Stimulated activated CD8-positive, alpha-beta memory T cell treated with anti-CD3 and anti-CD28 coated beads, Interleukin-12 subunit alpha, Interleukin-12 subunit beta, amount 100 ng/mL, for 4 hours (primary cell): ENCODE results near the gene OR5C1.
"Not testable (repeated sequence)": the region's sequence is repeated elsewhere in the genome, so short reads cannot be mapped to it uniquely, and the experiment has no call there.

ENCODE experiments used
- DNase-seq: peaks from one replicate; pipeline ENCODE4 v3.0.0-alpha.2; 2020; ENCODE audit warnings: low read depth

OR5C1 gene

DNA sequence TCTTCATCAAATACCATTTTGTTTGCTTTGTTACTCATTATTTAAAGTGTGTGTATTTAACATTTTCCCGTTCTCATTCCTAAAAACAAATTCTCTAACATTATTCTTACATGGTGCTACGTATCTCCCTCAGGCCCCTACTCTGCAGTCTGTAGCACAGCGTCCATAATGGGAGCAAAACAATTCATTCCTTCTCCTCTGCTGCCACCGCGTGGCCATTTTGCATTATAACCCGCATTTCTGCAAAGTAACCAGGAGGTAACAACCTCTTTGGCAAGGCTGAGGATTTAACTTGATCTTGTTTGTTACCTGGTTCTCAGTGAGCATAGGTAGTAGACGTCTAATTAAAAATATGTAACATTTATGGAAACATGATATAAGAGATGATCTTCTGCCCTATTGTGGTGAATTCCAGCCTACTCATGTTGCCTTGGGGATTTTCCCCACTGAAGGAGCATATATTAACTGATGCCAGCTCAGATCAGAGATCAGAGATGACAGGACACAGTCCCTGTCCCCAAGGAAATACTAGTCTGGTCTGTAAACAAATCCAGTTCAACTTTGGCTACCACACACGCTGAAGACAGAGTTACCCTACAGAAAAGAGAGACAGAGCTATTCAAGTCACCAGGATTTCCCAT is 21.7 kb downstream of the OR5C1 start:
- peak; percentile 42 for DNase-seq

DNA sequence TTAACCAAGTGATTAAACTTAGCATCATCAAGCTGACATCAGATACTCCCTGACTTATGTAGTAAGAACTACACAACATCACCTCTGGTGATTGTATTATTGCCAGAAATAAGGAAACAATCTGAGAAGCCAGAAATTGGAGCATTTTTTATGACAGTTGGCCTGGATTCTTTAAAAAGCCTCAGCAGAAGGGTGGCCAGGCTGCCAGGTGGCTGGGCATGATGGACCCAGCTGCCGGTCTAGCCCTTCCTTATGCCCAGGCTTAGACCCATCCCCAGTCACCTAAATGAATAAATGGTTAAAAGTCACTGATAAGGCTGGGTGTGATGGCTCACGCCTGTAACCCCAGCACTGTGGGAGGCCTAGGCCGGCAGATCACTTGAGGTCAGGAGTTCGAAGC is 24.0 kb downstream of the OR5C1 start:
- no peak for DNase-seq

DNA sequence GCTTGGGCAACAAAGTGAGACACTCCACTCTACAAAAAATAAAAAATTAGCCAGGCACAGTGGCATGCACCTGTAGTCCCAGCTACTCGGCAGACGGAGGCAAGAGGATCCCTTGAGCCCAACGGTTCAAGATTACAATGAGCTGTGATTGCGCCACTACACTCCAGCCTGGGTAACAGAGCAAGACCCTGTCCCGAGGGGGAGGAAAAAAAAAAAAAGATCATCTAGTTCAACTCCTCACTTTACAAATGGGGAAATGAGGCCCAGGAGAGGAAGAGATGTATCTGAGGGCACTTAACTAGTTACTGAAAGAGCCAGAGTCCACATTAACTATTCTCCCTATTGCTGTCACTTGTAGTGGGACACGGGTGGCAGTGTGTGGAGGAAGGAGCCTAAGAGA is 25.8 kb downstream of the OR5C1 start:
- no peak for DNase-seq

DNA sequence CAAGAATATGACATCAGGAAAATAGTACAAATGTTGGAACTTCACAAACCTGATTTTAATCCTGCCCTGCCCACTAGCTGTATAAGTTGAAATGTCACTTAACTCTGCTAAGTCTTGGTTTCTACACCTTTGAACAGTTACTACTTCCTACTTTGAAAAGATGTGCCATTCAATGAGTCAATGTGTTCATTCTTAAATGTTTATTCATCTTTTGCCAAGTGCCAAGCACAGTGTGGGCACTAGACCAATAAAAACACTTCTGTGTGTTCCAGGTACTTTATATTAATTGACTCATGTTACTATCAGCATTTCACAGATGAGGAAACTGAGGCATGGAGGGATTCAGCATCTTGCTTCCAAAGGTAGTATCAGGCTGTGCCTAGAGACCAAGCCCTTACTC is 26.8 kb downstream of the OR5C1 start:
- DNase-seq = no peak

DNA sequence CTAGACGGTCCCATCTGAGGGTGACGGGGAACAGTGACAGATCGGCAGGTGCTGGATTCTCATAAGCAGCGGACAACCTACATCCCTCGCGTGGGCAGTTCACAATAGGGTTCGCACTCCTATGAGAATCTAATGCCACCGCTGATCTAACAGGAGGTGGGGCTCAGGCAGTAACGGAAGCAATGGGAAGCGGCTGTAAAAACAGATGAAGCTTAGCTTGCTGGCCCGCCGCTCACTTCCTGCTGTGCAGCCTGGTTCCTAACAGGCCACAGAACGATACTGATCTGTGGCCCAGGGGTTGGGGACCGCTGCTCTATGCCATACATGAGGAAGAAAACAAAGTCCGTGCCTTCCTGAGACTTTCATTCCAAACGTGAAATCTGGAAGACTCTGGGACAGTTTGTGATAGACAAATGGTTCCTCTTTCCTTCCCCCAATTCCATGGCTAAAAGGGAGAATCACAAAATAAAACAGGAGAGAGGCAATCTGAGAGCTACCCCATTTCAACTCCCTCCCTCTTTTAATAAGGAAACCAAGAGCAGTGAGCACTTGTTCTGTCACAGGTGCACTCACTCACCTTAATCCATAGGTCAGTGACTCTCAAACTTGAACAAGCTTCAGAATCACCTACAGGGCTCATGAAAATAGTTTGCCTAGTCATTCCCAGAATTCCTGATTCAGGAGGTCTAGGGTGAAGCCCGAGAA is 27.6 kb downstream of the OR5C1 start:
- DNase-seq = no peak

DNA sequence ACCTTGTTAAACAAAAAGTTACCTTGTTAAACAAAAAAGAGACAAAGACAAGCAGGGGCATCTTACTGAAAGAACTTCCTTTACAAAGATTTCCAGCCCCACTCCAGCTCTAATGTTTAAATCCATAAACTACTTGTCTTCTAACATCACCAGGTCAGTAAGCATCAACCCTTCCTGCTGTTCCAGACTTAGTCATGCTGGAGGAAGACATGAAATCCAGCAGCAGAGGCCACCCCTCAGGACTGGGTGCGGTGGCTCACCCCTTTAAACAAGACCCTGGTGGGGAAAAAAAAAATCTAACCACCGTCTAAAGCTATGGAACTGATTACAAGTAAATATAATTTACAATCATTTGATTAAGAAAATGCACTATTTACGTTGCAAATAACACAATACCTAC is 30.6 kb downstream of the OR5C1 start:
- DNase-seq = no peak

DNA sequence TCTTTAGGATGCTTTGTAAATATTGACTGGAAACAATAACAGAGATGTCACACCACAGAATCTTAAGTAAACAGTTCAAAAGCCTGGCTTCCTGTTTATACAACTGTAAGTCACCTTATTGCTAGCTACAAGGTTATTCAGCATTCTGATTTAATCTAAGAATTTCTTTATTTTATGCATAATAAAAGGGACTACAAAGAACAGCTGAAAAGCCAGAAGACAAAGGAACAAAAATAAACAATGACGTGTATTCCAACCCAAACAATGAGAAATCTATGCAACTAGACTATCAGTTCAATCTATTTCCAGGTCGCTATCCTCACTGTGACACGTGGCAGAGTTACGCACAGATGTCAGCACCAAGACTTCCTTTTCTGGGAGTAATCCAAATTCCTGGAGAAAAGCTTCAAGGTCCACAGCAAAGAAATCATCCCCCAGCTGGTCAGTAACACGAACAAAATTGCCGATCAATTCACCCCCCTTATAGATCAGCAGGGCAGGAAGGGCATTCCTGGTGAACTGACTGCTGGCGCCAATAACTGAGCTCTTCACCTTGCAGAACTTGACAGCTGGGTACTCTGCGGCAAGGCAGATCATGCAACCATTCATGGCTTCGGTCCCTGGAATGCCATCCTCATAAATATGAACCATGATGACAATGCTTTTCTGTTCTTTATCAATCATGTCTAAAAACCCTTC is 31.2 kb downstream of the OR5C1 start:
- no peak for DNase-seq

DNA sequence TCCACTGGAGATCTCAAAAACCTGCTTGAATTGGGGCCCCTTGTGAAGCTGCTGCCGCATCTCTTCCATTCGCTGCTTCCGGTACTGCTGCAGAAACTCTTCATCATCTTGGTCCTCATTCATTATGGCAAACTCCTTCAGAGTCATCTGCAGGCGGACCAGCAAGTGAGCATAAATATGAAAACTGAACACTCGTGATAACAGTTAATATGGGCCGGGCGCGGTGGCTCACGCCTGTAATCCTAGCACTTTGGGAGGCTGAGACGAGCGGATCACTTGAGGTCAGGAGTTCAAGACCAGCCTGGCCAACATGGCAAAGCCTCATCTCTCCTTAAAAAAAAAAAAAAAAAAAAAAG is 31.7 kb downstream of the OR5C1 start:
- DNase-seq = no peak

DNA sequence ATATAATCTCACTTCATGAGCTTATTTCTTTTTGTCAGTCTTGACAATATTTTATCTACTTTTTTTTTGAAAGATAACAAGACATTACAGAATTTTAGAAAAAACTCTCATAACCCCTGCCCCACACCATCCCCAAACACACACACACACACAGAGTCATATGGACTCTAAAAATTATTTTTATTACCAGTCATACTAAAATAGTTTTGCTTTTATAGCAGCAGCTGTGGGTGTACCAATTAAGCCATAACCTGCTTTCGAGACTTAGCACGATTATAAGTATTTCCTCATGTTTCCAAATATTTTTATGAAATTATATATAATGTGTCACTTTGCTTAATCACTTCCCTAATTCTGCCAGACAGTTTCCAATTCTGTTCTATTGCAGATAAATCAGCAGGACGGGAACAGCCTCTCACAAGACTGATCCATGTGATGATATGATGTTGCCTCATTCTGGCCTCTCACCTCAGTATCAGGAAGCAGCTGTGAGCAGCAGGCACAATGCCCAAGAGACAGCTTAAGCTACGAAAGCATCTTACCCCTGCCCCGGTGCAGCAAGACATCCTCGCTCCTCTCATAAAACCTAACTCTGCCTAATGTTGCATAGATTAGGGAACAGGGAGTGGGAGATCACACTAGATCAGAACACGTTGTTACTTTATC is 32.7 kb downstream of the OR5C1 start:
- DNase-seq = no peak

DNA sequence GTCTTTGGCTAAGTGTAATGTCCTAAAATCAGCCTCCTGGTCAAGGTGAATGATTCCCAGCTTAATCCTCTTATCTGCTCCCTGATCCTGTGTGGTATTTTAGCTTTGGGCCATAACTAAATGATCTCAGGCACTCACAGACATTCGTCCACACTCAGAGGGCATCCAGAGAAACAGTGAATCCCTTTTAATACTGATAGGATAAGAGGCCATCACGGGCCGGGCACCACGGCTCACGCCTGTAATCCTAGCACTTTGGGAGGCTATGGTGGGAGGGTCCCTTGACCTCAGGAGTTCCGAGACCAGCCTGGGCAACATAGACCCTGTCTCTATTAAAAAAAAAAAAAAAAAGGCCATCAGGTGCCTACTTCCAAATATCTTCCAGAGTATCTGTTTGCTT is 33.3 kb downstream of the OR5C1 start:
- DNase-seq = no peak

DNA sequence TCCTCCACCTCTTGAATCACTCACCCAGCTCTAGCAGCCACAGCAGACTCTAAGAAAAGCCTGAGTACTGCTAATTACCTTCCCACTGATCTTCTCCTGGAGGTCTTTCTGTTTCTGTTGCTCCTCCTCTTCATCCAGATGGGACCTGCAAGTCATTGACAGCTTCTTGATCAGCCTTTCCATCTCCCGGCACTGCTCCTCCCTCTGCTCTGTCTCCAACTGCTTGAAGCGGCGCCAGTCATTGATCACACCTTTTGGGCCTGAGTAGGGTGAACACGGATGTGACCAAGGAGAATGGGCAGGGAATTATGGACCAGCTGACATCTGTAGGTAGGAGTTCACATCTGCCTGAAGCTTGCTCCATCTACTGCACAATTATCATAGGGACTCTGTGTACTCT is 34.2 kb downstream of the OR5C1 start:
- DNase-seq = no peak

DNA sequence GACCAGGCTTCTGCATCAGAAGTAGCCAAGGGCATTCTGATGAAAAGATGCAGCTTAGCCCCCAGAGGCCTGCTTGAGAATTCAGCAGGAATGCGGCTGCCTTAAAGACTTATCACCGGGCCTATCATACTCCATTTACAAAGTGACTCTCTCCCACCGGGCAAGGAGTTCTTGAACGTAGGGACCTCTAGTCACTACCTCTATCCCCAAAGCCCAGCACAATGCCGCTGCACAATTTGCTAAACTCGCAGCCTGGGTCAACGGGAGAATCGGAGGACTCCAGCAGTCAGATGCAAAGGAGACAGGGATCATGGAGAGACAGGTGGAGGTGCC is 39.0 kb downstream of the OR5C1 start:
- no peak for DNase-seq

DNA sequence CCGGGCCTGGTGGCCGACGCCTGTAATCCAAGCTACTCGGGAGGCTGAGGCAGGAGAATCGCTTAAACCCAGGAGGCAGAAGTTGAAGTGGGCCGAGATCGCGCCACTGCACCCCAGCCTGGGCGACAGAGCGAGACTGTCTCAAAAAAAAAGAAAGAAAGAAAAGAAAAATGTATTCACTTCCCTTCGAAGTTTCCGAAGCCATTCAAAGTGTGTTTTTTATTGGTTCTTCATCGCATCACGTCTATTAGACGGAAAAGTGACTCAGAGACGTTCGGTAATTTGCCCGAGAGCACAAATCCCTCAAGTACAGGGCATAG is 40.2 kb downstream of the OR5C1 start:
- not testable (repeated sequence) for DNase-seq

DNA sequence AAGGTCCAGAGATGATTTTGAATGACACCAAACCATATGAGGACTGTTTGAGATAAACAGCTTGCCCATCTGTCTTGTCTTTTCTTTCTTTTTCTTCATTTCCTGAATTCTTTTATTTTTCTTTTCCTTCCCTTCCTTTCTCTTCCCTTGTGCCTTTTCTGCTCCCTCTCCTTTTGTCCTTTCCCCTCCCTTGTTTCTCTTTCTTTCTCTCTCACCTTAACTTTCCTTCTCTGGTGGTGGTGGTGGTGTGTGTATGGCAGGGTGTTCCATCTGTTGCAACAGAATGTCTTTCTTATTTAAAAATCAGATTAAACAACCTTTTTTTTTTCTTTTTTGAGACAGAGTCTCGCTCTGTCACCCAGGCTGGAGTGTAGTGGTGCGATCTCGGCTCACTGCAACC is 43.5 kb downstream of the OR5C1 start:
- no peak for DNase-seq

DNA sequence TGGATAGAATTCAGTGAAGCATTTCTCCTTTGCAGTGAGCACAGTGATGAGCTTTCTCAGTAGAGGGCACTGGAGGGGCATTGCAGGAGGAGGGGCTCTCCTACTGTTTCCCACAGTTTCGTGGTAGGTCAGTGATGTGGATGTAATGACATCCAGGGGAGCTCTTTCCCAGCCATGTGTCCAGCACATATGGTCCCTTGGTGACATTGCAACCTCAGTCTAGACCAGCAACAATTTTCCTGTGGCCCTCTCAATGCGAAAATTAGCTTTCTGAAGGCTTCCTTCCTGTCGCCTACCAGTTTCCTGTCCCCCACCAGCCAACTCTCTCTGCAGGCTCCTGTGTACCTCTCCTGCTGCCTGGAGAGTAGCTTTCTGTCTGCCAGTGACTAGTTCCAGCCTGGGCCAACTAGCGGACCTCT is 46.6 kb downstream of the OR5C1 start:
- no peak for DNase-seq

DNA sequence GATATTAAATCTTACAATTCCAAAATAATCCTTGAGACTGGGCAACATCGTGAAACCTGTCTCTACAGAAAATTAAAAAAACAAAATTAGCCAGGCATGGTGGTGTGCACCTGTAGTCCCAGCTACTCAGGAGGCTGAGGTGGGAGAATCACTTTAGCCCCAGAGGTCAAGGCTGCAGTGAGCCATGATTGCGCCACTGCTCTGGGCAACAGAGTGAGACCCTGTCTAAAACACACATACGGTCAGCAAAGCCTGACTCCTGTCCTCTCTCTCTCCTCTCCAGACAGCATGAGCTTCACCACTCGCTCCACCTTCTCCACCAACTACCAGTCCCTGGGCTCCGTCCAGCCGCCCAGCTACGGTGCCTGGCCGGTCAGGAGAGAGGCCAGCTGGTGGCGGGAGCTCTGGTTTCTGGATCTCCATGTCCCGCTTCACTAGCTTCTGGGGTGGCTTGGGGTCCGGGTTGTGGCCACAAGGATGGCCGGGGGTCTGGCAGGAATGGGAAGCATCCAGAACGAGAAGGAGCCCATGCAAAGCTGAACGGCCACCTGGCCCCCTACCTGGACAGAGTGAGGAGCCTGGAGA is 48.6 kb downstream of the OR5C1 start:
- no peak for DNase-seq

DNA sequence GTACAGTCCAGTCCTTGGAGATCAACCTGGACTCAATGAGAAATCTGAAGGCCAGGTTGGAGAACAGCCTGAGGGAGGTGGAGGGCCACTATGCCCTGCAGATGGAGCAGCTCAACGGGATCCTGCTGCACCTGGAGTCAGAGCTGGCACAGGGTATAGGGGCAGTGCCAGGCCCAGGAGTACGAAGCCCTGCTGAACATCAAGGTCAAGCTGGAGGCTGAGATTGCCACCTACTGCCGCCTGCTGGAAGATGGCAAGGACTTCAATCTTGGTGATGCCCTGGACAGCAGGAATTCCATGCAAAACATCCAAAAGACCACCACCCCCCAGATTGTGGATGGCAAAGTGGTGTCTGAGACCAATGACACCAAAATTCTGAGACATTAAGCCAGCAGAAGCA is 49.7 kb downstream of the OR5C1 start:
- DNase-seq = not testable (repeated sequence)
